CD14-positive monocyte (primary cell): ENCODE measurements around the gene SEL1L3. TPM values are rescaled to one million over a fixed set of nuclear protein-coding genes. Genes with fewer than 3 reads are reported as not detected.

Experiments used
- DNase-seq, 3 donors: peaks; one replicate each; pipeline ENCODE4 v3.0.0-alpha.2; 2011 to 2022
- H2AFZ ChIP-seq: 2 replicates; pipeline ENCODE4 v1.6.0; 2012; ENCODE audit warnings: mild to moderate bottlenecking, low read depth, low read length, inconsistent platforms; ENCODE audit not compliant: insufficient read depth, poor library complexity, severe bottlenecking
- H3K27ac ChIP-seq, 2 donors: 1 replicate in 1 of 2; 2 replicates in 1 of 2; pipeline ENCODE4 v1.5.1; 2012 to 2013; ENCODE audit warnings: low read length in 2 of 2, control low read depth in 1 of 2, inconsistent platforms in 1 of 2, low read depth in 1 of 2, mild to moderate bottlenecking in 1 of 2
- H3K27me3 ChIP-seq, 2 donors: one replicate each; pipeline versions ENCODE4 v1.6.0 to v1.6.1; 2011 to 2013; ENCODE audit warnings: low read length in 2 of 2; ENCODE audit not compliant: control insufficient read depth in 2 of 2, insufficient read depth in 2 of 2
- H3K36me3 ChIP-seq, 2 donors: replicated peaks in 1 of 2; 1 replicate in 1 of 2; 2 replicates in 1 of 2; pipeline versions ENCODE4 v1.5.1 to v1.6.1; 2012 to 2013; ENCODE audit warnings: low read length in 2 of 2, control low read depth in 1 of 2, inconsistent platforms in 1 of 2, mild to moderate bottlenecking in 1 of 2; ENCODE audit not compliant: insufficient read depth in 2 of 2, control insufficient read depth in 1 of 2
- H3K4me1 ChIP-seq, 2 donors: 1 replicate in 1 of 2; 2 replicates in 1 of 2; pipeline versions ENCODE4 v1.5.1 to v1.6.1; 2012 to 2013; ENCODE audit warnings: low read length in 2 of 2, control low read depth in 1 of 2, inconsistent platforms in 1 of 2, mild to moderate bottlenecking in 1 of 2, moderate library complexity in 1 of 2; ENCODE audit not compliant: insufficient read depth in 2 of 2, control insufficient read depth in 1 of 2
- H3K4me2 ChIP-seq: replicated peaks from 2 replicates; pipeline ENCODE3; 2012; ENCODE audit warnings: low read length, moderate library complexity, mild to moderate bottlenecking; ENCODE audit not compliant: poor library complexity, severe bottlenecking; ENCODE audit errors: extremely low read depth
- H3K4me3 ChIP-seq, 3 experiments: fragments of 200-600 bp in 1 of 3; sonication (generic) in 1 of 3; replicated peaks in 1 of 3; 1 replicate in 2 of 3; 2 replicates in 1 of 3; pipeline ENCODE4 v1.5.1; 2011 to 2013; ENCODE audit warnings: low read length in 3 of 3, mild to moderate bottlenecking in 3 of 3, control low read depth in 2 of 3, low read depth in 2 of 3, inconsistent platforms in 1 of 3, moderate library complexity in 1 of 3
- H3K79me2 ChIP-seq: 2 replicates; pipeline ENCODE4 v1.6.0; 2012; ENCODE audit warnings: mild to moderate bottlenecking, control low read depth, inconsistent platforms, low read length, moderate library complexity; ENCODE audit not compliant: insufficient read depth
- H3K9ac ChIP-seq: 2 replicates; pipeline ENCODE4 v1.6.0; 2017; ENCODE audit warnings: low read length, mild to moderate bottlenecking; ENCODE audit not compliant: insufficient read depth, poor library complexity, severe bottlenecking
- H3K9me3 ChIP-seq, 2 donors: replicated peaks in 1 of 2; 1 replicate in 1 of 2; 2 replicates in 1 of 2; pipeline versions ENCODE4 v1.5.1 to v1.6.1; 2012 to 2013; ENCODE audit warnings: low read length in 2 of 2, control low read depth in 1 of 2; ENCODE audit not compliant: control insufficient read depth in 1 of 2, insufficient read depth in 1 of 2
- H4K20me1 ChIP-seq: 2 replicates; pipeline ENCODE4 v1.6.0; 2012; ENCODE audit warnings: mild to moderate bottlenecking, low read length, control low read depth, moderate library complexity; ENCODE audit not compliant: insufficient read depth
- H3K27ac Mint-ChIP-seq, 7 donors: one replicate each; pipeline ENCODE4 v1.8.0; 2020; ENCODE audit warnings: mild to moderate bottlenecking in 7 of 7, mixed read lengths in 7 of 7, moderate library complexity in 6 of 7, inconsistent platforms in 2 of 7
- H3K27me3 Mint-ChIP-seq, 3 donors: one replicate each; pipeline ENCODE4 v1.8.0; 2021 to 2022; ENCODE audit warnings: low read depth in 3 of 3, mild to moderate bottlenecking in 3 of 3, mixed read lengths in 3 of 3, moderate library complexity in 3 of 3, inconsistent platforms in 1 of 3
- H3K36me3 Mint-ChIP-seq, 2 donors: one replicate each; pipeline ENCODE4 v1.8.0; 2020; ENCODE audit warnings: mixed read lengths in 2 of 2, inconsistent platforms in 1 of 2, mild to moderate bottlenecking in 1 of 2
- H3K4me1 Mint-ChIP-seq: one replicate; pipeline ENCODE4 v1.8.0; 2020; ENCODE audit warnings: mild to moderate bottlenecking, mixed read lengths
- H3K4me3 Mint-ChIP-seq, 2 donors: one replicate each; pipeline ENCODE4 v1.8.0; 2020; ENCODE audit warnings: mild to moderate bottlenecking in 2 of 2, mixed read lengths in 2 of 2, moderate library complexity in 1 of 2
- H3K9me3 Mint-ChIP-seq, 7 donors: one replicate each; pipeline ENCODE4 v1.8.0; 2020 to 2022; ENCODE audit warnings: mixed read lengths in 7 of 7, mild to moderate bottlenecking in 6 of 7, moderate library complexity in 6 of 7, inconsistent platforms in 2 of 7
- CTCF ChIP-seq: fragments of 200-600 bp; IDR thresholded peaks from one replicate; pipeline ENCODE4 v1.8.0; 2022; ENCODE audit warnings: antibody characterized with exemption, mild to moderate bottlenecking
- WGBS: methylation state at CpG from one replicate; pipeline ENCODE4 v1.1.5; 2013; ENCODE audit warnings: missing lambda C conversion rate; ENCODE audit not compliant: insufficient coverage; 5-methylcytosine and 5-hydroxymethylcytosine counted together
- intact Hi-C, 2 donors: fragments of 100-400 bp; cut with micrococcal nuclease; formaldehyde crosslinking; loops; one replicate each; pipeline versions ENCODE4 v1.15.0 to v1.15.1; 2023
- polyA plus RNA-seq, 3 donors: library from polyadenylated mRNA; depleted of rRNA in 1 of 3; unstranded in 2 of 3; stranded (reverse) in 1 of 3; fragments of 300-500 nt in 2 of 3; fragments of >200 nt in 1 of 3; fragmentation: Illumina TruSeq in 2 of 3; gene quantifications; 1 replicate in 2 of 3; 2 replicates in 1 of 3; pipeline ENCODE4 v1.2.3, GENCODE V29; 2012 to 2021

Gene SEL1L3
- polyA plus RNA-seq, 3 donors: 0.61 to 2.2 (median 1.7) TPM

DNA sequence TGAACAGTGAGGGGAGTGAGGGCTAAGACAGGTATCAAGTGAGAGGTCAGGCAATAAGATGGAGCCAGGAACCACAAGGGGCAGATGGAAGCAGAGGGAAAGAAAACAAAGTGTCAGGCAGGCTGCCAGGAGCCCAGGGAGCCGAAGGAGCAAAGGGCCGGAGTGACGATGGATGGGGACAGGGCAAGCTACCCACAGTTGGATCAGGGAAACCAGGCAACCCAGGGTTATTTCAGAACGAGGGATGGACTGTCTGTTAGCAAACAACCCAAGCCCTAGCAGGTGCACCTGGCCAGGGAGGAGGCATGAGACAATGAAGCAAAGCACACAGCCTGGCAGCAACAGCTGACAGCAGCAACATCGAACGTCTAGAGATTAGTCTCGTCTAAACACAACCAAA is 39.2 kb downstream of the SEL1L3 start:
- no peak overlapping the region for H3K4me2 ChIP-seq
- H3K4me3 ChIP-seq: no peak overlapping the region
- H3K27me3 ChIP-seq: no peaks in the 10 kb centered on the region
- no peak overlapping the region for H3K9ac ChIP-seq
- no peak for DNase-seq
- Mint-ChIP-seq H3K4me1 (no peaks in the 10 kb centered on the region), H3K27ac (no peak overlapping the region), H3K9me3 (peaks cover 0 to 2% (median 0%) of the 10 kb centered on the region in 7 donors), H3K36me3 (no peaks in the 10 kb centered on the region), H3K4me3 (no peak overlapping the region), H3K27me3 (peaks cover 0 to 3% (median 0%) of the 10 kb centered on the region in 3 donors)
- H3K79me2 ChIP-seq: no peaks in the 10 kb centered on the region
- no peaks in the 10 kb centered on the region for H3K9me3 ChIP-seq
- no peak for TF ChIP-seq CTCF
- no peak overlapping the region for H3K27ac ChIP-seq
- H3K4me1 ChIP-seq: no peaks in the 10 kb centered on the region
- H4K20me1 ChIP-seq: no peaks in the 10 kb centered on the region
- 93% methylated on average over 6 of the region's 7 CpGs for WGBS
- H3K36me3 ChIP-seq: no peaks in the 10 kb centered on the region
- no peak overlapping the region for H2AFZ ChIP-seq
- intact Hi-C loops: no loop called here

DNA sequence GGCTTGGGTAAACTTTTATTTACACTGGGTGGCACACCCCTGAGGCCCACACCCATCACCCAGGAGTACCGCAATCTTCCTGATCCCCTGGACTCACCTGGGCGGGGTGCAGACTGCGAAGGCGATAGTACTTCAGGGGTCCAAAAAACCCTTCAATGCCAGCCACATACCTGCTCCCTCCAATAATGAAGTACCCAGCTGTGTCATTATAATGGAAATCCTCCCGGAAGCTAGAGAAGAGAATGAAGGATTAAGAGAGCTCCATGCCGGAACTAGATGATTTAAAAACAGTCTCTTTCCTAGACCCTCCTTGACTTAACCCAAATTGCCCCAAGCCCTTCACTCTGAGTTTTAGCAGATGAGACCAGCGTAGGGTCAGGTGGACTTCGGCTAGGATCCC is 40.9 kb downstream of the SEL1L3 start:
- no peak overlapping the region for H3K4me2 ChIP-seq
- Mint-ChIP-seq H3K4me1 (no peaks in the 10 kb centered on the region), H3K4me3 (no peak overlapping the region)

More for the DNA sequence above, 40.9 kb downstream of the SEL1L3 start:
- H3K36me3 ChIP-seq: no peaks in the 10 kb centered on the region
- no peak overlapping the region for H3K9ac ChIP-seq
- H3K27me3 Mint-ChIP-seq: peaks cover 0 to 3% (median 0%) of the 10 kb centered on the region in 3 donors
- no peak for TF ChIP-seq CTCF
- WGBS: 96% methylated on average over 3 of the region's 8 CpGs
- no peak overlapping the region for H3K4me3 ChIP-seq
- H3K9me3 ChIP-seq: no peaks in the 10 kb centered on the region
- DNase-seq: no peak
- peaks cover 0 to 2% (median 0%) of the 10 kb centered on the region in 7 donors for H3K9me3 Mint-ChIP-seq
- H3K27ac Mint-ChIP-seq: no peak overlapping the region
- no peak overlapping the region for H2AFZ ChIP-seq
- no peaks in the 10 kb centered on the region for H3K4me1 ChIP-seq
- H3K36me3 Mint-ChIP-seq: no peaks in the 10 kb centered on the region
- no peaks in the 10 kb centered on the region for H3K79me2 ChIP-seq
- H4K20me1 ChIP-seq: no peaks in the 10 kb centered on the region
- intact Hi-C loops: no loop called here
- no peak overlapping the region for H3K27ac ChIP-seq
- H3K27me3 ChIP-seq: no peaks in the 10 kb centered on the region
